Ovary (tissue), 3 donors: ENCODE results near the gene TBX1.

Experiments used
- EP300 ChIP-seq: sonication (generic); formaldehyde crosslinking; IDR thresholded peaks from one replicate; pipeline ENCODE4 v1.6.1; 2017; ENCODE audit warnings: antibody characterized with exemption
- TF ChIP-seq, protein P1 (sequence below), 3 donors: fragments of 450-650 bp in 2 of 3; fragments of 200-600 bp in 1 of 3; IDR thresholded peaks; one replicate each; pipeline versions ENCODE4 v1.5.1 to v1.8.0; 2016 to 2022; ENCODE audit warnings: antibody characterized with exemption in 3 of 3, mild to moderate bottlenecking in 1 of 3
- donor health status: DM: no; HTN: no; CAD: no.

DNA sequence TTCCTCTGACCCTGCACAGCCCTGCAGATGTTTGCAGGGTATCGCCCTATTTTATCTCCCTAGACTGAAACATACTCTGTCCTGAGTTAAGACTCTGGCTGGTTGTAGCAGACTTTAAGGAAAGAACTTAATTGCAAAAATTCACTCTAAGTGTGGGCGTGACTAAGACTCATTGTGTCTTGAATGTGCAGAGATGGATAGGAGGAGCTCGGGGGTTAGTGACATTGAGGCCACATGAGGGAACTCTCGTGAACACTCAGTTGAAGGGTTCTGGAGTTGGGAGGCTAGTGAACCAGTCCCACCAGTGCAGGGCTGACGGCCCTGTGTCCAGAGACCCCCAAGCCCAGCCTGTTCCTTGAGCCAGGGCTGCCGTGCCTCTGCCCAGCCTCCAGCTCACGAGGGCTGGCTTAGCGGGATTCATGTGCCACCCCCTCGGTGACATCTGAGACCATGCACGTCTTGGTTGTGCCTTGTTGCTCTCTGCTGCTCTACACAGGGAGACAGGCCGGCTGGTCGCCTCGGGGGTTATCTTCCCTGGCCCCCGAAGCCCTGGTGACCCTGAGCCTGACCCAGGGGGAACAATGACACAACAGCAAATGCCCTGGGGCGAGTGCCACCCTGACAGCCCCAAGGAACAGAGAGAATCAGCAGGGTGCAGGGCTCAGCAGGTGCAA, 11.4 kb upstream of the TBX1 start:
- TF ChIP-seq, protein P1, sequence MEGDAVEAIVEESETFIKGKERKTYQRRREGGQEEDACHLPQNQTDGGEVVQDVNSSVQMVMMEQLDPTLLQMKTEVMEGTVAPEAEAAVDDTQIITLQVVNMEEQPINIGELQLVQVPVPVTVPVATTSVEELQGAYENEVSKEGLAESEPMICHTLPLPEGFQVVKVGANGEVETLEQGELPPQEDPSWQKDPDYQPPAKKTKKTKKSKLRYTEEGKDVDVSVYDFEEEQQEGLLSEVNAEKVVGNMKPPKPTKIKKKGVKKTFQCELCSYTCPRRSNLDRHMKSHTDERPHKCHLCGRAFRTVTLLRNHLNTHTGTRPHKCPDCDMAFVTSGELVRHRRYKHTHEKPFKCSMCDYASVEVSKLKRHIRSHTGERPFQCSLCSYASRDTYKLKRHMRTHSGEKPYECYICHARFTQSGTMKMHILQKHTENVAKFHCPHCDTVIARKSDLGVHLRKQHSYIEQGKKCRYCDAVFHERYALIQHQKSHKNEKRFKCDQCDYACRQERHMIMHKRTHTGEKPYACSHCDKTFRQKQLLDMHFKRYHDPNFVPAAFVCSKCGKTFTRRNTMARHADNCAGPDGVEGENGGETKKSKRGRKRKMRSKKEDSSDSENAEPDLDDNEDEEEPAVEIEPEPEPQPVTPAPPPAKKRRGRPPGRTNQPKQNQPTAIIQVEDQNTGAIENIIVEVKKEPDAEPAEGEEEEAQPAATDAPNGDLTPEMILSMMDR (IDR thresholded peaks at IDR 0.05): no peak
- TF ChIP-seq EP300: no peak
